HG03520 (cell line): ENCODE data around the gene DIPK2A.

Experiments
- ATAC-seq: cut with Tn5 transposase; IDR thresholded peaks from one replicate; pipeline ENCODE4 v1.9.1; 2021; ENCODE audit warnings: mild to moderate bottlenecking, moderate library complexity; ENCODE audit not compliant: unreplicated experiment

DIPK2A gene

GRCh38 chr3:143971359-143972154 is at the start of gene DIPK2A:
Gene DIPK2A (plus strand): TSS chr3:143971823. CDS start chr3:143972333, 510 bp downstream.
- peak; percentile 47 for ATAC-seq

- ATAC-seq: peak; percentile 49
Observed at GRCh38 chr3:143924522-143925285, 46.9 kb upstream of the DIPK2A start.

GRCh38 chr3:143928056-143928455 is 43.6 kb upstream of the DIPK2A start:
- ATAC-seq: no peak

- ATAC-seq: no peak
Observed at GRCh38 chr3:143928541-143929255, 42.9 kb upstream of the DIPK2A start.

- ATAC-seq: no peak
Observed at GRCh38 chr3:143934791-143935190, 36.8 kb upstream of the DIPK2A start.

GRCh38 chr3:143935678-143936077 is 35.9 kb upstream of the DIPK2A start:
- ATAC-seq: no peak

- ATAC-seq: no peak
Observed at GRCh38 chr3:143950810-143951209, 20.8 kb upstream of the DIPK2A start.

- ATAC-seq: peak; percentile 65
Observed at GRCh38 chr3:143951351-143951971, 20.2 kb upstream of the DIPK2A start.

GRCh38 chr3:143952569-143953072 is 19.0 kb upstream of the DIPK2A start:
- no peak for ATAC-seq

GRCh38 chr3:143955113-143955512 is 16.5 kb upstream of the DIPK2A start:
- ATAC-seq: no peak

- ATAC-seq: no peak
Observed at GRCh38 chr3:143956838-143957237, 14.8 kb upstream of the DIPK2A start.

GRCh38 chr3:143957453-143957852 is 14.2 kb upstream of the DIPK2A start:
- ATAC-seq: no peak

GRCh38 chr3:143958966-143959365 is 12.7 kb upstream of the DIPK2A start:
- ATAC-seq: no peak

GRCh38 chr3:143961342-143961741 is 10.3 kb upstream of the DIPK2A start:
- no peak for ATAC-seq

GRCh38 chr3:143963946-143964345 is 7.7 kb upstream of the DIPK2A start:
- no peak for ATAC-seq

GRCh38 chr3:143970773-143971358 is 757 bp upstream of the DIPK2A start:
- peak; percentile 19 for ATAC-seq

GRCh38 chr3:143972155-143972504 is 507 bp downstream of the DIPK2A start:
- no peak for ATAC-seq

- peak; percentile 30 for ATAC-seq
Observed at GRCh38 chr3:143972505-143973258, 1.1 kb downstream of the DIPK2A start.

- peak; percentile 22 for ATAC-seq
Observed at GRCh38 chr3:143973259-143974021, 1.8 kb downstream of the DIPK2A start.
